Caco-2 (cell line): ENCODE data around the gene ROBO1. TPM values are rescaled to one million over a fixed set of nuclear protein-coding genes. Genes with fewer than 3 reads are reported as not detected.

Source experiments
- BruUV-seq: library from RNA; stranded (reverse); fragments of 400-500 nt; replicated peaks from 2 replicates; lab custom pipeline; 2021; lab: Mats Ljungman, UMichigan
- CTCF ChIA-PET: fragments of 300-600 bp; sonication (Branson Sonifier 250); formaldehyde crosslinking; loops from one replicate; lab custom pipeline; 2022; ENCODE audit warnings: antibody characterized with exemption; lab: Charles Lee
- POLR2A ChIA-PET: fragments of 300-600 bp; sonication (Branson Sonifier 250); formaldehyde crosslinking; loops from one replicate; lab custom pipeline; 2022; ENCODE audit warnings: antibody characterized with exemption; lab: Charles Lee
- DNase-seq, 2 experiments: peaks; one replicate each; pipeline versions ENCODE4 v3.0.0 to v3.0.0-alpha.2; 2020 to 2022
- H3K27me3 ChIP-seq: replicated peaks from 2 replicates; pipeline ENCODE4 v1.6.0; 2011; ENCODE audit warnings: low read length; ENCODE audit not compliant: control insufficient read depth, insufficient read depth
- H3K36me3 ChIP-seq: 2 replicates; pipeline ENCODE4 v1.5.1; 2011; ENCODE audit warnings: low read length; ENCODE audit not compliant: control insufficient read depth, insufficient read depth
- H3K4me1 ChIP-seq: fragments of 250-450 bp; sonication (Bioruptor Pico); 2 replicates; pipeline ENCODE4 v1.5.1; 2020; ENCODE audit warnings: mild to moderate bottlenecking
- H3K4me3 ChIP-seq: 2 replicates; pipeline ENCODE4 v1.5.1; 2011; ENCODE audit warnings: low read depth, mild to moderate bottlenecking, control low read depth, low read length
- H3K9me3 ChIP-seq: fragments of 250-450 bp; sonication (Bioruptor Pico); 2 replicates; pipeline ENCODE4 v1.5.1; 2020; ENCODE audit warnings: mild to moderate bottlenecking, moderate library complexity
- H3K27ac Mint-ChIP-seq: one replicate; pipeline ENCODE4 v1.8.0; 2022; ENCODE audit warnings: mixed read lengths; ENCODE audit not compliant: unreplicated experiment
- H3K27me3 Mint-ChIP-seq: one replicate; pipeline ENCODE4 v1.8.0; 2022; ENCODE audit warnings: mixed read lengths; ENCODE audit not compliant: insufficient read depth, unreplicated experiment
- H3K36me3 Mint-ChIP-seq: one replicate; pipeline ENCODE4 v1.8.0; 2022; ENCODE audit warnings: mild to moderate bottlenecking, mixed read lengths; ENCODE audit not compliant: insufficient read depth, unreplicated experiment
- H3K4me1 Mint-ChIP-seq: one replicate; pipeline ENCODE4 v1.8.0; 2022; ENCODE audit warnings: low read depth, mixed read lengths; ENCODE audit not compliant: unreplicated experiment
- H3K4me3 Mint-ChIP-seq: one replicate; pipeline ENCODE4 v1.8.0; 2022; ENCODE audit warnings: mild to moderate bottlenecking, moderate library complexity, mixed read lengths; ENCODE audit not compliant: unreplicated experiment
- H3K9me3 Mint-ChIP-seq: one replicate; pipeline ENCODE4 v1.8.0; 2022; ENCODE audit warnings: mixed read lengths; ENCODE audit not compliant: unreplicated experiment
- CTCF ChIP-seq, 2 experiments: fragments of 200-600 bp in 1 of 2; IDR thresholded peaks; 1 replicate in 1 of 2; 2 replicates in 1 of 2; pipeline versions ENCODE4 v1.5.1 to v1.8.0; 2011 to 2022; ENCODE audit warnings: antibody characterized with exemption in 1 of 2, control low read depth in 1 of 2, inconsistent platforms in 1 of 2, low read depth in 1 of 2, low read length in 1 of 2, mild to moderate bottlenecking in 1 of 2, moderate library complexity in 1 of 2; ENCODE audit not compliant: insufficient read depth in 1 of 2, severe bottlenecking in 1 of 2, unreplicated experiment in 1 of 2
- intact Hi-C: fragments of 100-400 bp; cut with micrococcal nuclease; formaldehyde crosslinking; loops from one replicate; pipeline ENCODE4 v1.10.0; 2022; ENCODE audit not compliant: unreplicated experiment
- total RNA-seq: library from RNA; stranded (reverse); gene quantifications from 2 replicates; pipeline ENCODE4 v1.2.3, GENCODE V29; 2022

The ROBO1 gene
- total RNA-seq, 1 experiment from 2014 or later: 1.8 TPM

- BruUV-seq: no TSS peak
- intact Hi-C loops: no loop called here
- H3K27ac Mint-ChIP-seq: no peak overlapping the region
- Histone ChIP-seq H3K36me3 (no peaks in the 10 kb centered on the region), H3K4me3 (no peak overlapping the region), H3K4me1 (no peaks in the 10 kb centered on the region), H3K27me3 (no peaks in the 10 kb centered on the region), H3K9me3 (no peaks in the 10 kb centered on the region)
- no peak overlapping the region for H3K4me3 Mint-ChIP-seq
- H3K9me3 Mint-ChIP-seq: peaks cover 5% of the 10 kb centered on the region
- no peak for DNase-seq
- CTCF ChIA-PET: no interaction called here
- TF ChIP-seq CTCF (IDR thresholded peaks at IDR 0.05; ENCODE audit: insufficient read depth in 1 of 2, low read depth in 1 of 2, low read length in 1 of 2, severe bottlenecking in 1 of 2, unreplicated experiment in 1 of 2): no peak
- no peaks in the 10 kb centered on the region for H3K4me1 Mint-ChIP-seq
- POLR2A ChIA-PET: no interaction called here
- no peaks in the 10 kb centered on the region for H3K27me3 Mint-ChIP-seq
- no peaks in the 10 kb centered on the region for H3K36me3 Mint-ChIP-seq
These were observed 827.2 kb downstream of the ROBO1 start for GRCh38 chr3:78940626-78941025.

- POLR2A ChIA-PET: no interaction called here
These were observed 827.7 kb downstream of the ROBO1 start for GRCh38 chr3:78940128-78940527.

GRCh38 chr3:78937475-78937874, 830.3 kb downstream of the ROBO1 start:
- no TSS peak for BruUV-seq
- no peaks in the 10 kb centered on the region for H3K27me3 ChIP-seq
- Mint-ChIP-seq H3K4me1 (no peaks in the 10 kb centered on the region), H3K36me3 (no peaks in the 10 kb centered on the region), H3K27me3 (no peaks in the 10 kb centered on the region), H3K4me3 (no peak overlapping the region), H3K9me3 (no peaks in the 10 kb centered on the region), H3K27ac (no peak overlapping the region)
- CTCF ChIA-PET: no interaction called here
- no peaks in the 10 kb centered on the region for H3K4me1 ChIP-seq
- H3K4me3 ChIP-seq: no peak overlapping the region
- POLR2A ChIA-PET: no interaction called here
- H3K36me3 ChIP-seq: no peaks in the 10 kb centered on the region
- DNase-seq: no peak
- H3K9me3 ChIP-seq: no peaks in the 10 kb centered on the region
- intact Hi-C loops: no loop called here
- no peak for TF ChIP-seq CTCF (IDR thresholded peaks at IDR 0.05; ENCODE audit: insufficient read depth in 1 of 2, low read depth in 1 of 2, low read length in 1 of 2, severe bottlenecking in 1 of 2, unreplicated experiment in 1 of 2)

More at GRCh38 chr3:78940128-78940527, 827.7 kb downstream of the ROBO1 start:
- CTCF ChIA-PET: no interaction called here
- no TSS peak for BruUV-seq
- no peak overlapping the region for H3K4me3 ChIP-seq
- H3K36me3 Mint-ChIP-seq: no peaks in the 10 kb centered on the region
- no peaks in the 10 kb centered on the region for H3K4me1 Mint-ChIP-seq
- TF ChIP-seq CTCF (IDR thresholded peaks at IDR 0.05; ENCODE audit: insufficient read depth in 1 of 2, low read depth in 1 of 2, low read length in 1 of 2, severe bottlenecking in 1 of 2, unreplicated experiment in 1 of 2): no peak
- H3K9me3 Mint-ChIP-seq: no peaks in the 10 kb centered on the region
- no peaks in the 10 kb centered on the region for H3K9me3 ChIP-seq
- intact Hi-C loops: no loop called here
- DNase-seq: no peak
- no peaks in the 10 kb centered on the region for H3K36me3 ChIP-seq
- H3K27me3 Mint-ChIP-seq: no peaks in the 10 kb centered on the region
- no peaks in the 10 kb centered on the region for H3K4me1 ChIP-seq
- no peak overlapping the region for H3K4me3 Mint-ChIP-seq
- no peaks in the 10 kb centered on the region for H3K27me3 ChIP-seq
- no peak overlapping the region for H3K27ac Mint-ChIP-seq
